Inflammatory macrophage treated with lipopolysaccharide for 1 hour (primary cell): ENCODE measurements around the gene TBX6.
"Not testable (repeated sequence)": the region's sequence is repeated elsewhere in the genome, so short reads cannot be mapped to it uniquely, and the experiment has no call there.

Experiments
- DNase-seq, 2 donors: peaks; one replicate each; pipeline ENCODE4 v3.0.0-alpha.2; 2020 to 2022

The TBX6 gene, protein sequence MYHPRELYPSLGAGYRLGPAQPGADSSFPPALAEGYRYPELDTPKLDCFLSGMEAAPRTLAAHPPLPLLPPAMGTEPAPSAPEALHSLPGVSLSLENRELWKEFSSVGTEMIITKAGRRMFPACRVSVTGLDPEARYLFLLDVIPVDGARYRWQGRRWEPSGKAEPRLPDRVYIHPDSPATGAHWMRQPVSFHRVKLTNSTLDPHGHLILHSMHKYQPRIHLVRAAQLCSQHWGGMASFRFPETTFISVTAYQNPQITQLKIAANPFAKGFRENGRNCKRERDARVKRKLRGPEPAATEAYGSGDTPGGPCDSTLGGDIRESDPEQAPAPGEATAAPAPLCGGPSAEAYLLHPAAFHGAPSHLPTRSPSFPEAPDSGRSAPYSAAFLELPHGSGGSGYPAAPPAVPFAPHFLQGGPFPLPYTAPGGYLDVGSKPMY

DNA sequence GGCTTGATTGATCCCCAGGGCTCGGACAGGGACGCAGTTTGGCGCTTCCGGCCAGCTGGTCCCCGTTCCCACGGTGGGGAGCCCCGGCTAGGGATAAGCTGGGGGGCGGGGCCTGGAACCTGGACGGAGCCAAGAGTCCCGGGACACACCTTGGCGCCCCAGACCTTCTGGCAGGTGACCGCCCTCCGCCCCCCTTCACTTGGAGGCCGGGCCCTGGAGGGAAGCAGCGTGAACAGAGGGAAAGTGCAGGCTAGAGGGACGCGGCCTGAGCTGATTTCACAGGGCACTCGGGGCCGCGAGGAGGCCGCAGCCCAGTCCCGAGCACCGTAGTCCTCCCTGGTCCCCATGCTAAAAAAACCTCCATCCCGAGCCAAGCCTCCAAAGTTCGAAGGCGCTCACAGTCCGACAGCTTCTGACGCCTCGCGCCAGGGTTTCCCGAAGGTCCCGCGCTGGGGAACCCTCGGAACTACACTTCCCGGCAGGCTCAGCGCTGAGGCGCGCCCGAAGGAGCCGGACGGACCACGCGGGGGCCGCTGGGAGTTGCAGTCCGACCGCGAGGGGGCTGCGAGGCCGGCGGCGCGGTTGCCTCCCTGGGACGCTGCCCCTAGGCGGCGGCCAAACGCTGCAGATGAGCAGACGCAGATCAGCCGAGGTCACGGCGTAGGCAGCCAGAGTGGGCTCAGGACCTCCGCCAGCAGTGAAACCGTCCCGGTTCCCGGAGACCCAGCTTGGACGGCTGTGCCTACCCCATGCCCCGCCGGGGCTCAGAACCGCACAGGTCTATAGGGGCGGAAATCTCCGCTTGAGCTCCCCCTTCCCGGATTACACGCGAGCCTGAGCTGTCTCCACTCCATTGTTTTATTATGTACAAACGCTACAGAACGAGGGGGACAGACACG lies at the start of gene TBX6:
TBX6 (minus strand) TSS at position 451 of the 899 bp plus-strand sequence. CDS start 731 bp downstream, outside the sequence.
- peak; percentile 90 to 96 for DNase-seq

DNA sequence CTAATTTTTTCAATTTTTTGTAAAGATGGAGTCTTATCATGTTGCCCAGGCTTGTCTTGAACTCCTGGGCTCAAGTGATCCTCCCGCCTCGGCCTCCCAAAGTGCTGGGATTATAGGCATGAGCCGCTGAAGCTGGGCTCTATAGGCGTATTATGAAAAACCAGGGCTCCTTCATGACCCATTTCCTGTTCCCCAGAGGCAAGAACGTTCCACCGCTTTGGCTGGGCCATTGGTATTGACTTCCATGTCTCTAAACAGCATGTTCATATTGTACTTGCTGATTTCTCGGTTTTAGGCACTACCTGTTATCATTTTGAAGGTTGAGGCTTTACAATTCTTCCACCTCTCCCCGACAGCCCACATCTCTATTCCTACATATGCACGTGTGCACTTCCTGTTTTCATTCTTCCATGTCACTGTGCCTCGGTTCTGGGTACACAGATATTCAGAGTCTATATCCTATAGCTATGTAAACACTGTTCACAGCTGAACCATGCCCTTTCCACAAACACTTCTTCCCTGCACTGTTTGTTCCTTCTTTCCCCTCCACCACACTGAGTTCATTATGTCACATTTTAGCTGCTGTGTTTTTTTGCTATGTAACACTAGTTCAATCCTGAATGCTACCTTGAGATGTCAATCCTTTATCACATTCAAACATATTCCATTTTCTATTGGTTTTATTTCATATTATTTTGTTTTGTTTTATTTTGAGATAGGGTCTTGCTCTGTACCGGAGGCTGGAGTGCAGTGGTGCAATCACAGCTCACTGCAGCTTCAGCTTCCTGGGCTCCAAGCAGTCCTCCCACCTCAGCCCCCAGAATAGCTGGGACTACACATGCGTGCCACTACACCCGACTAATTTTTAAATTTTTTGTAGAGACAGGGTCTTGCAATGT lies 48.1 kb upstream of the TBX6 start:
- no peak for DNase-seq

DNA sequence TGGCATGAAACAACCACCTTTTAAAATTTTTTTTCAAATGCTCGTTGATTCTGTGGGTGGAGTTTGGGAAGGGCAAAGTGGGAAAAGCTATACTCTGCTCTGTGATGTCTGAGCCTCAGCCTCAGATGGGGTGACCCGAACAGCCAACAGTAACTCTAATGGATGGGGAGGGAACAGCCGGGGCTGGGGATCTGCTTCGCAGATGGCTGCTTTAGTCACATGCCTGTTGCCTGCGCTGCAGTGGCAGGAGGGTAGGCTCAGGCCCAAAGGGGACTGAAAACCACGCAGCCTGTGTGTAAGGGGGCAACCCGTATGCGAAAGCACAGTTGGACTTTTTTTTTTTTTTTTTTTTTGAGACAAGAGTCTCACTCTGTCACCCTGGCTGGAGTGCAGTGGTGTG lies 46.2 kb upstream of the TBX6 start:
- DNase-seq: no peak

DNA sequence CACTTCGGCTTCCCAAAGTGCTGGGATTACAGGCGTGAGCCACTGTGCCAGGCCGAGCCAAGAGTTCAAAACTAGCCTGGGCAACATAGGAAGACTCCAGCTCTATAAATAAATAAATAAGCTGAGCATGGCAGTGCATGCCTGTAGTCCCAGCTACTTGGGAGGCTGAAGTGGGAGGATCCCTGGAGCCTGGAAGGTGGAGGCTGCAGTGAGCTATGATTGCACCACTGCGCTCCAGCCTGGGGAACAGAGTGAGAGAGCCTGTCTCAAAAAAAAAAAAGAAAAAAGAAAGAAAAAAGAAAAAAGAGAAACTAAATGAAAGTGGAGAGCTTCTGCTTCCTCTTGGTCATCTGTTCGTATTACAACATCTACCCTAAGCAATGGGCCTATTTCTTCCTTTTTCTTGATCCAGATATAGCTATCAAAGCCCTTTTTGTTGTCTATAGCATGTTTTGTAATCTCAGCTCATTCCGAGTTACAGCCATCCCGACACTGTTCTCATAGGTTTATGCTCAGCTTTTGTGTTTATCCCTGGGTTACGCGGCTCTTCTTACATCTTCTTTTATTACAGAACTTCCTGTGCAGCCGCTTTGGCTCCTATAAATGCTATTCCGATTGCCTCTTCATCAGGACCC lies 45.4 kb upstream of the TBX6 start:
- DNase-seq: peak; percentile 57 to 71

DNA sequence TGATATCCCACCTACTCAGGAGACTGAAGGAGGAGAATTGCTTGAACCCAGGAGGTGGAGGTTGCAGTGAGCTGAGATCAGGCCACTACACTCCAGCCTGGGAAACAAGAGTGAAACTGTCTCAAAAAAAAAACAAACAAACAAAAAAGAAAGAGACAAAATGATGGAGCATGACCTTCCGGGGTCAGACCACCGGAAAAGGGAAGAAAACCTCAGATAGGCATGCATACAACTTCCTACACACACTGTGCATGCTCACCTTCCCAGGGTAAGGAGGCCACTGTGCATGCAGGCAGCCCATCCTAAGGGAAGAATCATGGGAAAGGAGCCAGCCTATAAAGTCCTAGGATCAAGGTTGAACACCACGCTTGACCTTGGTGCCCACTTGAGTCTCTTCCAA lies 40.9 kb upstream of the TBX6 start:
- DNase-seq: no peak

DNA sequence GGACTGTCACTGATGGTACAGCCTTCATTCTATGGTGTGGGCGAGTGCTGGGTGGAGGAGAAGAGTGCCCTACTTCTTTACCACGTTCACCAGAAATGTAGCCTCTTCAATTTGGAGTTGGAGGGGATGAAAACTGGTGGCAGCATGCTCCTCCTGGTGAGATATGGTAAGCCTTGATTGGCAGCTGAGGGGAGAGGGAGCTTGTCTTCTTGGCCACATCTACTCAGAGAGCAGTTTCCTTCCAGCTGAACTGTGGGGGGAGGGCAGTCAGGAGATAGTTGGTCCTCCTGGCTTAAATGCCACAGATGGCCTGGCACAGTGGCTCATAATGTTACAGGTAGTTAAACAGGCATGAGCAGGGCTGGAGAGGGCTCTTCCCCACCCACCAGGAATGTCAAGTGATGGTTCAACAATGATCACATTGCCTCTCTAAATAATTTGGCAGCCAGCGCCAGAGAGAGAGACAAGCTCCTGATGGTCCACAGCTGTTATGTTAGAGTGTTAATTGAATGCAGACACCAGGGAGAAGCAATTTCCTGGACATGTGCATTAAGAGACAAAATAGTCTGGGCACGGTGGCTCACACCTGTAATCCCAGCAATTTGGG lies 40.2 kb upstream of the TBX6 start:
- no peak for DNase-seq

DNA sequence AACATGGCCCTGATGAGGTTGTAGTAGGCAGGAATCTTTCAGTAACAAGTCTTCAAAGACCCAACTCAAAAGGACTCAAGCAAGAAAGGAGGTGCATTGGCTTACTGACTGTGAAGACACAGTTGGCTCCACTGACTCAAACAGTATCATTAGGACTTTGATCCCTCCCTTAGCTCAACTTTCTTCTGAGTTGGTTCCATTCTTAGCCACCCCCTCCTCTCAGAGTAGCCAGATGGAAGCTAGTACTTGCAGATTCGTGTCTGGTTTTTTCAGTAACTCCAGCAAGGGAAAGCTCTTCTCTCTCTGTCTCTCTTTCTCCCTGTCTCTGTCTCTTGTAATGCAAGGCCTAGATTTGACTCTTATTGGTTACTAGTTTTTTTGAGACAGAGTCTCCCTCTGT lies 36.3 kb upstream of the TBX6 start:
- no peak for DNase-seq

DNA sequence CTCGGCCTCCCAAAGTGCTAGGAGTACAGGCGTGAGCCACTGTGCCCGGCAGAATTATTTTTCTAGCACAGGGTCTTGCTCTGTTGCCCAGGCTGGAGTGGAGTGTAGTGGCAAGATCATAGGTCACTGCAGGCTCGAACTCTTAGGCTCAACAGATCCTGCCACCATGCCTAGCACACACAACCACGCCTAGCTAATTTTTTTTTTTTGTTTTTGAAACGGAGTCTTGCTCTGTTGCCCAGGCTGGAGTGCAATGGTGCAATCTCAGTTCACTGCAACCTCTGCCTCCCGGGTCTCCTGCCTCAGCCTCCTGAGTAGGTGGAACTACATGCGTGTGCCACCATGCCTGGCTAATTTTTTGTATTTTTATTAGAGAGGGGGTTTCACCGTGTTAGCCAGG lies 34.0 kb upstream of the TBX6 start:
- not testable (repeated sequence) for DNase-seq

DNA sequence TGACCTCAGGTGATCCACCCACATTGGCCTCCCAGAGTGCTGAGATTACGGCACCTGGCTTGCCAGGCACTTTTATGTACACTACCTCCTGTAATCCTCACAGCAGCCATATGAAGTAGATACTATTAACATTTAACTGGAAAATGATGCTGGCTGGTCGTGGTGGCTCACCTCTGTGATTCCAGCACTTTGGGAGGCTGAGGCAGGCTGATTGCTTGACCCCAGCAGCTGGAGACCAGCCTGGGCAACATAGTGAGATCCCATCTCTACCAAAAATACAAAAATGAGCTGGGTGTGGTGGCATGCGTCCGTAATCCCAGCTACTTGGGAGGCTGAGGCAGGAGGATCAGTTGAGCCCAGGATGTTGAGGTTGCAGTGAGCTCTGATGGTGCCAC lies 33.3 kb upstream of the TBX6 start:
- DNase-seq: no peak

DNA sequence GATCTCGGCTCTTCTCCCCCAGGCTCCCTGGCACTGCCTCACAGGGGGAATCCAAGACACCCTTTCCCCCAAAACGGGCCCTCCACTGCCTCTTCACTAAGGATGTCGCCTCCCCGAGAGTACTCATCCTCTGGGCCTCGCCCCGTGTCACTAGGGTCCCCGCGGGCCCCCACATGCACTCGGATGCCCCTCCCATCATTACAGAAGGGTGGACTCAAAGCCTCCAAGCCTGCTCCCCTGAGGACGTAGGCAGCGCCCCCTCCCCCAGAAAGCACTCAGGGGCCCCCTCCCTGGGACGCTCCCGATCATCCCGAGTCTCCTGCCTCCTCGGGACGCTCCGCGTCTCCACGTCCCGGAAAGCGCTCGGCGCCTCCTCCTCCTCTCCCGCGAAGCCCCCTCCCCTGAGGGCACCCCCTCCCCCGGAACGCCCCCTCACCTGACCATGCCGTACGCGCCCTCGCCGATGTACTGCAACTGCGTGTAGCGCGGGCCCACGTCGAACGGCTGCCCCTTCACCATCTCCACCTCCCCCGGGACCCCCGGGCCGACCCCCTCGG lies 31.0 kb upstream of the TBX6 start:
- DNase-seq: no peak

DNA sequence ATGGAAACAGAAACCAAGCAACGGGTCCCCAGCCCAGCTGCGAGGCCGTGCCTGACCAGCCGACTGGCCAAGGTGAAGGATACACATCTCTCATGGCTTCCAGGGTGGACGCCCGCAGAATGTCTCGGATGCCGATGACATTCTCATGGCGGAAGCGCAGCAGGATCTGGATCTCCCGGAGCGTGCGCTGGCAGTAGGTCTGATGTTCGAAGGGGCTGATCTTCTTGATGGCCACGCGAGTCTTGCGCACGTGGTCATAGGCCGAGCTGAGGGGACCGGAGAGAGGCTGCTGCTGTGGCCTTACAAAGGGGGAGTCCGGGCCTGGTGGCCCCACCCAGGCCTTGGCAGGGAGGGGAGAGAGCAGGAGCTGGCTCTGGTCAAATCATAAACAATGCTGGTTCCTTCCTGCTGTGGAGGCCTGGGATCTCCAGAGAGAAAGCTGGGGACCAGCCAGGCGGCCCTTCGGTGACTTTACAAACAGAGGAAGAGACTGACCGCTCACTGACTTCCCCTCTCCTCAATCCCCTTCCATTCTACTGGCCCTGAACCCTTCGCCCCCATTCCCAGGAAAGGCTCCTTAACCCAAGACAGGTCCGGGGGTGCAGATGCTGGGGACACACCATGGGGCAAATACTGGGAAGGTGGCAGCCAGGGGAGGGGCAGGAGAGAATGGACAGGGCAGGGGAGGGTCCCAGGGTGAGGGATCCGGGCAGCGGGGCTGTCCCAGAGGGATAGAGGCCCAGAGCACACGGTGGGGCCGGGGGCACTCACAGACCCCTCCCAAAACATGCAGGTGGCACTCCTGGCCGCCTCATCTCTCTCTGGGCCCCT lies 30.2 kb upstream of the TBX6 start:
- peak in 1 of 2 donors; percentile 23 for DNase-seq

DNA sequence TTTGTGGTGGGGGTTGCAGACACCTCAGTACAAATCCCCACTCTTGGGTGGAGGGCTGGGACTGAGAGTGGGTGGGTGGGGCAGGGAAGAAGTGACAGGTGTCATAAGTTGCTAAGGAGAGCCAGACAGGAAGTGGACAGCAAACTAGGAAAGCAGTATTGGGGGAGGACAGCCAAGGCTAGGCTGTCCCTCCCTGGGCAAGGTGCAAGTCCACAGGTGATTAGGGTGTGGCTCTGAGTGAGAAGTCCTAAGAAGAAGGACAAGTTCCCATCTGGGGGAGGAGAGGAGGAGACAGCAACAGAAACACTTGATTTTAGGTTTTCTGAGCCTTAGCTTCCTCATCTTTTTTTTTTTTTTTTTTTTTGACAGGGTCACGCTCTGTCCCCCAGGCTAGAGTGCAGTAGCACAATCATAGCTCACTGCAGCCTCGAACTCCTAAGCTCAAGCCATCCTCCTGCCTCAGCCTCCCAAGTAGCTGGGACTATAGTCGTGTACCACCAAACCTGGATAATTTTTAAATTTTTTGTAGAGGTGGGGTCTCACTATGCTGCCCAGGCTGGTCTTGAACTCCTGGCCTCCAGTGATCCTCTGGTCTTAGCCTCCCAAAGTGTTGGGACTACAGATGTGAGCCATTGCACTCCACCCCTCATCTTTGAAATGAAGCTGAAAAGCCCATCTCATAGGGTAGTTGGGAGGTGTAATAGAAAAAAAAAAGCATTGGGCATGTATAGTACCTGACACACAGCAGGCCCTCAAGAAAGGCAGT lies 28.8 kb upstream of the TBX6 start:
- no peak for DNase-seq

DNA sequence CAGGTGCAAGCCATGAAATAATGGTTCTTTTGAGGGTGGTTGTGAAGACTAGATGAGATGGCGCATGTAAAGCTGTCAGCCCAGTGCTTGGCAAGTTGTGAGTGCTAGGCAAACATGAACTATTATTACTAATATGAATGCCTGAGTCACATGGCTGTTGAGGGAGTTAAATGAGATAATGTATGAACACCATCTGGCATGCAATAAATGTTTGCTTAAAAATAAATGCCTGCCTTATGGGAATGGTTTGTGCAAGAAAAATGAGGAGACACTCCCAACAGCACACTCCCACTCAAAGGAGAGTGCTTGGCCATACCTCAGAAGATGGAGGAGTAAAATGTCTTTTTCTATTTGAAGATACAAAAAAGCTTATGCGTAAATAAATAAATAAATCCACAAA lies 27.7 kb upstream of the TBX6 start:
- DNase-seq: no peak

DNA sequence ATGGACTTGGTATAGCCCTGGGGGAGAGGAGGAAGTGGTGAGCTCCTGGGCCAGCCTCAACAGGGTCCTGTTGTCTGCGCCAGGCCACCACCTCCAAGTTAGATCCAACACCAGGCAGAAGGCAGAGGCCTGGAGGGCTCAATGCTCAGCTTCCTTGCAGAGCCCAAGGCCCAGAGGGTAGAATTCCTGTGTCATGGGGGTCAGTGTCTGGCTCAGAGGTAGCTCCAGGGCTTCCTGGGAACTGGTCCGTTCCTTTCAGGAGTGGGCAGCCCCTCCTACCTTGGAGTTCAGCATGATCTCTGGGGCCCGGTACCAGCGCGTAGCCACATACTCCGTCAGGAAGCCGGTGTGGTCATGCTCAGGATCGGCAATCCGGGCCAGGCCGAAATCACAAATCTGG lies 26.0 kb upstream of the TBX6 start:
- no peak for DNase-seq

DNA sequence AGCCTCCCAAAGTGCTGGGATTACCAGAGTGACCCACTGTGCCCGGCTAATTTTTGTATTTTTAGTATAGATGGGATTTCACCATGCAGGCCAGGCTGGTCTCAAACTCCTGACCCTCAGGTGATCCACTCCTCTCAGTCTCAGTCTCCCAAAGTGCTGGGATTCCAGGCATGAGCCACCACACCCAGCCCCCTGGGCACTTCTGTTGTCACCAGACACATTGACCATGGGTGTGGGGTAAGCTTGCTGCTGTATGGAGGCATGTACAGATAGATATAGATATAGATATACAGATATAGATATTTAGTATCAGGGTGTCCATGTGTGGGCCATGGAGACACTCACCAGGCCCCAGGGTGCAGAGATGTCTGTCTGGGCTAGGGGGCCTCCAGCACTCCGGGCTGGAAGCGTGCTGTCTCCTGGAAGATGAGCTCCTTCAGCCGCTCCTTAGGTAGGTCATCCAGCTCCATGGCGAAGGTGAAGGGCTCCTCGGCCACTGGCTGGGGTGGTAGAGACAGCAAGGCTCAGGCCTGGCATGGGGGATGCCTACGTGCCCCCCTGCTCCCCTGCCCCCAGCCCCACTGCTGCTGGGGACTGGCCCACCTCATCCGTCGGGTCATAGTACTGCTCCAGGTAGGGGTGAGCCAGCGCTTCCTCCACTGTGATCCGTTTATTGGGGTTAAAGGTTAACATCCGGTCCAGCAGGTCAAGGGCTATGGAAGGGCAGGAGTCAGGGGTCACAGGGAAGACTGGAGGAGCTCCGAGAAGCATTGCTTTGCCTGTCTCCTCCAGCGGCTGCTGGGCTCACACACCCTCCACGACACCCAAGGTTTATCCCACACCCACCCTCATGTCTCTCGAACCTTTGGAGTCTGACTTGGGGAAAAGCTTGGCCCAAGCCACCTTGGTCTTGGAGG lies 24.8 kb upstream of the TBX6 start:
- DNase-seq: no peak

DNA sequence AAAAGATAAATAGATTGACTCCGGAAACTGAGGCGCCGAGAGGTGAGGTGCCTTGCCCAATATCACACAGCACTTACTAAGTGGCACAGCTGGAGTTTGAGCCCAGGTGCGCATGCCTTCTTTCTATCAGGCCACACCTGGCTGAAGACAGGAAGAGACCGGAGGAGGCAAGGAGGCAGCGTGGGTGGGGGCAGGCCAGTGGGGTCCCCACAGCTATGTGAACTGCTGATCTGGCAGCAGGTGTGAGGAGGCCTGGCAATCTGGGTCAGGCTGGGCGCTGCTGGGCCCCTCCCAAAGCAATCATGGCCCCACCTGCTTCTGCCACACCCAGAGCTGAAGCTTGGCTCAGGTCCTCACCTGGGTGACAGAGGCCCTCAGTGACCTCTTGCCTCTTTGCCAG lies 23.5 kb upstream of the TBX6 start:
- DNase-seq: no peak

DNA sequence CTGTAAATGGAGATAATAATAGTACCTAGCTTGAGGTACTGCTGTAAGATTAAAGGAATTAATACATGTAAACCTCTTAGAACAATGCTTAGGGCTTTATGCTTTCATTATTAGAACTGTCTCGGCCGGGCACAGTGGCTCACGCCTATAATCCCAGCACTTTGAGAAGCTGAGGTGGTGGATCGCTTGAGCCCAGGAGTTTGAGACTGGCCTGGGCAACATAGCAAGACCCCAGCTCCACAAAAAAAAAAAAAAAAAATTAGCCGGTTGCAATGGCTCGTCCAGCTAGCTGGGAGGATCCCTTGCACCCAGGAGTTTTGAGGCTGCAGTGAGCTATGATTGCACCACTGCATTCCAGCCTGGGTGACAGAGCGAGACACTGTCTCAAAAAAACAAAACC lies 23.1 kb upstream of the TBX6 start:
- not testable (repeated sequence) for DNase-seq

DNA sequence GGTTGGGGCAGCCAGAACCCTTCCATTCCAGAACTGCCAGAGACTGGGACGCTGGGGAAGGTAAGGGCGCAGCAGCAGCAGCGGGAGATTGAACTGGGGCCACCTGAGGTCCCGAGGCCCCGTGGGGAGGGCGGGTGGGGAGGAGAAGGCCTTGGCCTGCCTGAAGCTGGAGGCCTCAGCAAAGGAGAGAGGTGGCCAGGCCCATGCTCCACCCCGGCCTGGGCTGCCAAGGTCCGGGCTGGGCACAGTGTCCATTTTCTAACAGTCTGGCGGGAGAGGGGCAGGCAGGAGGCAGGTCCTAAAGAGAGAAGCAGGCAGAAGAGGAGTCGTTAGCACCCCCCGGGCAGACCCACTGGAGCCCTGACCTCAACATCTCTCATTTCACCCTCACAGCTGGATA lies 22.7 kb upstream of the TBX6 start:
- no peak for DNase-seq
